DND-41 (cell line): ENCODE results near the gene ASTN1.

Experiments used
- EZH2 ChIP-seq: IDR thresholded peaks from 3 replicates; pipeline ENCODE4 v1.6.1; 2012; ENCODE audit warnings: borderline replicate concordance, low read depth, mild to moderate bottlenecking, moderate library complexity, low read length, inconsistent platforms; ENCODE audit not compliant: severe bottlenecking
- TF ChIP-seq, protein P1 (sequence below): IDR thresholded peaks from 2 replicates; pipeline ENCODE4 v1.5.1; 2012; ENCODE audit warnings: borderline replicate concordance, low read length, moderate library complexity, mild to moderate bottlenecking; ENCODE audit not compliant: poor library complexity, severe bottlenecking; ENCODE audit errors: extremely low read depth

GRCh38 chr1:176894450-176894849, 270.1 kb downstream of the ASTN1 start:
- TF ChIP-seq, protein P1, sequence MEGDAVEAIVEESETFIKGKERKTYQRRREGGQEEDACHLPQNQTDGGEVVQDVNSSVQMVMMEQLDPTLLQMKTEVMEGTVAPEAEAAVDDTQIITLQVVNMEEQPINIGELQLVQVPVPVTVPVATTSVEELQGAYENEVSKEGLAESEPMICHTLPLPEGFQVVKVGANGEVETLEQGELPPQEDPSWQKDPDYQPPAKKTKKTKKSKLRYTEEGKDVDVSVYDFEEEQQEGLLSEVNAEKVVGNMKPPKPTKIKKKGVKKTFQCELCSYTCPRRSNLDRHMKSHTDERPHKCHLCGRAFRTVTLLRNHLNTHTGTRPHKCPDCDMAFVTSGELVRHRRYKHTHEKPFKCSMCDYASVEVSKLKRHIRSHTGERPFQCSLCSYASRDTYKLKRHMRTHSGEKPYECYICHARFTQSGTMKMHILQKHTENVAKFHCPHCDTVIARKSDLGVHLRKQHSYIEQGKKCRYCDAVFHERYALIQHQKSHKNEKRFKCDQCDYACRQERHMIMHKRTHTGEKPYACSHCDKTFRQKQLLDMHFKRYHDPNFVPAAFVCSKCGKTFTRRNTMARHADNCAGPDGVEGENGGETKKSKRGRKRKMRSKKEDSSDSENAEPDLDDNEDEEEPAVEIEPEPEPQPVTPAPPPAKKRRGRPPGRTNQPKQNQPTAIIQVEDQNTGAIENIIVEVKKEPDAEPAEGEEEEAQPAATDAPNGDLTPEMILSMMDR = no peak
- no peak for TF ChIP-seq EZH2
